Coronary artery (tissue), 2 donors: ENCODE results near the gene GOLGA3.

Source experiments
- DNase-seq: peaks from one replicate; pipeline ENCODE4 v3.0.0-alpha.2; 2017; ENCODE audit warnings: low spot score
- H3K27ac ChIP-seq, 2 donors: fragments of 200-600 bp; sonication (generic); one replicate each; pipeline ENCODE4 v1.5.1; 2016 to 2019
- H3K4me3 ChIP-seq: fragments of 200-600 bp; sonication (generic); 2 replicates; pipeline ENCODE4 v1.5.1; 2016; ENCODE audit warnings: mild to moderate bottlenecking, moderate library complexity
- TF ChIP-seq, protein P1 (sequence below): fragments of 200-600 bp; sonication (generic); IDR thresholded peaks from one replicate; pipeline ENCODE4 v1.5.1; 2019; ENCODE audit warnings: antibody characterized with exemption

The GOLGA3 gene

GRCh38 chr12:132775502-132776229 is 53.0 kb downstream of the GOLGA3 start:
- TF ChIP-seq, protein P1, sequence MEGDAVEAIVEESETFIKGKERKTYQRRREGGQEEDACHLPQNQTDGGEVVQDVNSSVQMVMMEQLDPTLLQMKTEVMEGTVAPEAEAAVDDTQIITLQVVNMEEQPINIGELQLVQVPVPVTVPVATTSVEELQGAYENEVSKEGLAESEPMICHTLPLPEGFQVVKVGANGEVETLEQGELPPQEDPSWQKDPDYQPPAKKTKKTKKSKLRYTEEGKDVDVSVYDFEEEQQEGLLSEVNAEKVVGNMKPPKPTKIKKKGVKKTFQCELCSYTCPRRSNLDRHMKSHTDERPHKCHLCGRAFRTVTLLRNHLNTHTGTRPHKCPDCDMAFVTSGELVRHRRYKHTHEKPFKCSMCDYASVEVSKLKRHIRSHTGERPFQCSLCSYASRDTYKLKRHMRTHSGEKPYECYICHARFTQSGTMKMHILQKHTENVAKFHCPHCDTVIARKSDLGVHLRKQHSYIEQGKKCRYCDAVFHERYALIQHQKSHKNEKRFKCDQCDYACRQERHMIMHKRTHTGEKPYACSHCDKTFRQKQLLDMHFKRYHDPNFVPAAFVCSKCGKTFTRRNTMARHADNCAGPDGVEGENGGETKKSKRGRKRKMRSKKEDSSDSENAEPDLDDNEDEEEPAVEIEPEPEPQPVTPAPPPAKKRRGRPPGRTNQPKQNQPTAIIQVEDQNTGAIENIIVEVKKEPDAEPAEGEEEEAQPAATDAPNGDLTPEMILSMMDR: no peak
- H3K27ac ChIP-seq: no peak overlapping the region
- no peak for DNase-seq
- H3K4me3 ChIP-seq: no peak overlapping the region

DNA sequence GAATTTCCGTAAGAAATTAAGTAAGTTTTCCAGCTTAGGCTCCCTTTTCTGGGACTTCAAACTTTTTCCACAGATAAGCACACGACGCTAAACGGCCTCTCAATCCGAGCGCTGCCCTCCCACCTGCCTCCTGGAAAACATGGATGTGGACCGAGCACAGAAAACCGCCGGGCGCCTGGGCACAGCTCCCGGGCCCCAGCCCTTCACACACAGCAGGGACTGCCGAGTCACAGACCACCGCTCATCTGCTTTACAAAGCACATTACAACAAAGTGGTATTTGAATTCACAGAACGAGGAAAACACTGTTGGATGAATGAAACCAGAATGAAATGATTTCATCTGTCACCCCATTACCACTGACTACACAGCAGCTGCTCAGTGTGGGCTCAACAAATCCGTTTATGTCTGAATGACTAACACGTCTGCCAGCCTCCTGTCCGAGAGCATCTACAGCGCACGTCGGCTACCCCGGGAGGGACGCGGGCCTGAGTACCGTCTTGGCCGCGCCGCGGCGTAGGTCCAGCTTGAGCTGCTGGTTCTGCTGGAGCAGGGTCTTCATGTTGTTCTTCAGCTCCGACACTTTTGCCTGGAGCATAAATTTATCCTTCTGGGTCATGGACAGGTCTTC is 53.9 kb downstream of the GOLGA3 start:
- DNase-seq: no peak
- H3K27ac ChIP-seq: no peak overlapping the region
- H3K4me3 ChIP-seq: no peak overlapping the region
- TF ChIP-seq, protein P1: no peak

GRCh38 chr12:132774159-132774558 is 54.5 kb downstream of the GOLGA3 start:
- TF ChIP-seq, protein P1: no peak
- Histone ChIP-seq H3K27ac (no peak overlapping the region), H3K4me3 (no peak overlapping the region)
- no peak for DNase-seq

- H3K27ac ChIP-seq: no peak overlapping the region
- DNase-seq: no peak
- H3K4me3 ChIP-seq: no peak overlapping the region
- TF ChIP-seq, protein P1: no peak
Measured at GRCh38 chr12:132773077-132773955, 55.4 kb downstream of the GOLGA3 start.

- no peak overlapping the region for H3K4me3 ChIP-seq
- no peak for DNase-seq
- TF ChIP-seq, protein P1: no peak
- H3K27ac ChIP-seq: no peak overlapping the region
Measured at GRCh38 chr12:132772606-132773005, 56.1 kb downstream of the GOLGA3 start.

GRCh38 chr12:132771126-132771838 is 57.4 kb downstream of the GOLGA3 start:
- DNase-seq: no peak
- no peak overlapping the region for H3K4me3 ChIP-seq
- TF ChIP-seq, protein P1: no peak
- H3K27ac ChIP-seq: no peak overlapping the region
